NCI-H128 (cell line): ENCODE data around the gene RFX4.
"Not testable (repeated sequence)": the region's sequence is repeated elsewhere in the genome, so short reads cannot be mapped to it uniquely, and the experiment has no call there.

Experiments used
- DNase-seq: peaks from one replicate; lab custom pipeline; 2025; ENCODE audit not compliant: unreplicated experiment; lab: John Stamatoyannopoulos, UW

The RFX4 gene

GRCh38 chr12:106724934-106725333 is 142.1 kb downstream of the RFX4 start:
- DNase-seq: no peak

- not testable (repeated sequence) for DNase-seq
Observed at GRCh38 chr12:106726603-106727202, 143.9 kb downstream of the RFX4 start.

- DNase-seq: no peak
Observed at GRCh38 chr12:106729611-106730010, 146.8 kb downstream of the RFX4 start.

- no peak for DNase-seq
Observed at GRCh38 chr12:106732890-106733289, 150.1 kb downstream of the RFX4 start.

GRCh38 chr12:106733660-106734059 is 150.9 kb downstream of the RFX4 start:
- no peak for DNase-seq

DNA sequence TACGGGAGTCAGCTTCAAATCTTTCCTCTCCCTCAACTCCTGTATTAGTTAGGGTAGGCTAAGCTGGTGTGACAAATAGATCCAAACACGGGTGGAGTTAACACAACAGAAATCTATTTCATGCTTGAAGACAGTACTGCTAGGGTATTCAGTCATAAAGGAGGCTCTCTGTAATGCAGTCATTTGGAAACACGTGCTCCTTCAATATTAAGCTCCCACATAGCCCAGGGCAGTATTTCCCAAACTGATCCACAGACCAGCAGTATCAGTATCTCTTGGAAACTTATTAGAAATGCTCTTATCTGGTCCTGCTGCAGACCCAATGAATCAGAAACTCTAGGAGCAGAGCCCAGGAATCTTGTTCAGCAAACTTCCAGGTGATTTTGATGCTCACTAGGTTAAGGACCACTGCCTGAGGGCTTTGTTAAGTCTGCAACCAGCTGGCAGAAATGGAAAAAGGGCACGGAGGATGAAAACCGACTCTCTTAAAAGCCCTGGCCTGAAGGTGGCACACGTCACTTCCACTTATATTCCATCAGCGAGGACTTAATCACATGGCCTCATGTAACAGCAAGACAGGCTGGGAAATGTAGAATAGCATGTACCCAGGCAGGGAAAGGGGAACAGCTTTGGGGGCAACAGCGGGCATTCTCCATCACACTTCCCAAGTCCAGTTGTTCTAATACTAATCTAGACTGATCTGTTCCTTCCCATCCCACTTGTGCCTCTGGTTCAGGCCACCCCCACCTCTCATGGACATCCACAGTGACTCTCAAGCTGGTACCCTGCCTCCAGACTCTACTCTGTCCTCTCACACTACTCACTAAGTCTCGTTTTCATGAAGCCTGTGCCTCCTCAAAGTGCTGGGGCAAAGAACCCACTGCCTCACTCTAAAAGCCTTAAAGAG is 153.5 kb downstream of the RFX4 start:
- no peak for DNase-seq

DNA sequence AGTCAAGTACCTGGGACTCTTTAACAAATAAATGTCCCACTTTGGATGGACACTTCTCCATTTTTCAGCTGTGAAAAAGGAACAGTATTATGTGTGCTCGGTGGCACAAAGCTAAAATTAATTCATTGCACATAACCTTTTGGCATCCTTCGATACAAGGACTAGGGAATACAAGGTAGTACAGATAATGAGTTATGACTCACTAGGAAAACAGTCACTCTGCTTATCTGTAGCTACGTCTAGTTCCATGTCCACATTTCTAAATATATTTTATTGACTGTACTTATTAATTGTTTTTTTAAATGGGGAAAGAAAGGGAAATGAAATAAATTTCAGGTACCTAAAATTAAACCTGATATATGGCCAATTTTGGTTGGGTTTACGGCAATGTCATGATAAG is 156.5 kb downstream of the RFX4 start:
- DNase-seq: no peak

DNA sequence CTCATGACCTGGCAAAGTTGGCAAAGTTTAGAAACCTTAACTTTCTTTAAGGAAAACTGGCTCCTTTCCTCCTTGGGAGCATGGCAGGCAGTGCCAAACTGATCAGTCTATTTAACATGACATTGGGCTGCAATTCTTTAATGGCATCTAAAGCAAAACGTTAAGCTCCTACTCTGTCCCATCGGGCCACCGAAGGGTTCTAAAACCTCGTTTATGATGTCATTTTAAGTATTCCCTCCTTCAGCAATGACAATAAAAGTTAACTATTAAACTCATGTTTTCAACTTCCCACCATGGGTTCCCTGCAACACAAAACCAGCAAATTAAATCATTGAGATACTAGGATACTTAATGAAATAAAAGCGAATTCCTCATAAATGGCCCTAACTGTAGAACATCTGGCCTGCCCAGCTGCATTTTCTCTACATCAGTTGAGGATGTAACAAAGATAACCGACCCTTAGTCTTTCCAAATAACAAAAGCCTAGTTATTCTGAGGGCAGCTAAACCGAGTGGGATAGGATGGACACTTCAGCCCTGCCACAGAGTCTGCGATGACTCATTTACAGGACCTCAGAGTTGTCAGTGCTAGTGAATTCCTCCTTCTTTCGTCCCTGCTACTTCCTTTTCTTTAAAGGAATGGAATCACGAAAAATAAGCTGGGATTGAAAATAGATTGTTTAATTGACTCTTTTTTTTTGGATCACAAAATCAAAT is 157.2 kb downstream of the RFX4 start:
- no peak for DNase-seq

- DNase-seq: no peak
Observed at GRCh38 chr12:106740818-106741217, 158.0 kb downstream of the RFX4 start.

DNA sequence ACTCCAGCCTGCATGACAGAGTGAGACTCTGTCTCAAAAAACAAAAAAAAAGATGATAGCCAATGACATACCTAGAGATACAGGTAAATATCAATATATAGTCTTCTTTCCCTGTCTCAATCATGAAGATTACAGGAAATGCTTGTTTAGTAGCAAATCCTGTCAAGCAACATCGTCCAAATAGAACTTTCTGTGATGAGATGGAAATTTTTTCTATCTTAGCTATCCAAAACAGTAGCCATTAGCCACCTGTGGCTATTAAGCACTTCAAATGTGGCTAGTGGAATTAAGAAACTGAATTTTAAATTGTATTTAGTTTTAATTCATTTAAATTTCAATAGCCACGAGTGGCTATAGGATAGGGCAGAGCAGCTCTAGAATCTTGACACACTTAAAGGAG is 158.4 kb downstream of the RFX4 start:
- no peak for DNase-seq

- no peak for DNase-seq
Observed at GRCh38 chr12:106743270-106743988, 160.6 kb downstream of the RFX4 start.

DNA sequence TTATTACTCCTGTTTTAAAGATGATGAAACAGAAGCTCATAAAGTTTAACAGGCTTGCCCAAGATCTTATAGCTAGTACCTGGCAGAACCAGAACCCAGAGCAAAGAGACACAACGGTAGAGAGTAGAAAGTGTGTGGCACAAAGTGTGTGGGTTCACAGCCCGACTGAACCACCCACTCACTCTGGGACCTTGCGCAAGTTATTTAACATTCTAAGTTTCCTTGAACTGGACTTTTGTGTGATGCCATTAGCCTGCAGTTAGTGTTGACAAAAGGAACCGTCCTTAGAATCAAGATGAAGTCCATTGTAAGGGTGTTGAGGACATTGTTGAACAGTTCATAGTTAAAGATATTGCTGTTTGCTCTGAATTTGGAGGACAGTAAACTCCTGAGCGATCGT is 161.8 kb downstream of the RFX4 start:
- DNase-seq: no peak

DNA sequence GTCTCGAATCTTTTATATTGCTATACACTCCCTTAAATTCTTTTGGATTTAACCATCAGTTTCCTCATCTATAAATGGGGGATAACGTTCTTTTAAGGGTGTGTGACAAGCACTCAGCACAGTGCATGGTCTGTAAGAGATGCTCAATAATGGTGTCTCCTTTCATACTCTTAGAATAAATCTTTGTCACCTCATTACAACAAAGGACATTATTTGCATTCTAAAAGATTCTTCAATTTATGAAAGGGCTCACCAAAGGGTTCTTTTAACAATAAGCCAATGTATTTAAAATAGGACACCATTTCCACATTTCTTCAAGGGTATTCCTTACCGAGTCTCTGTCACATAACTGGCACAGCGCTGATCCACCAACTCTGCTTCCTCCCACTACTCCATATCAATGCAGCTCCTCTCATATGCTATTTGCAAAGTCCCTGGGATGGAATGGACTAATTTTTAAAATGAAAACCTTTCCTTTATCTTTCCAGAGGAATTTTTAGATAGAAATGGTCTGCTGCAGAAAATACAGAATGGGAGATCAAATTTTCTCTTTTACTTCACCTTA is 162.5 kb downstream of the RFX4 start:
- DNase-seq: no peak

DNA sequence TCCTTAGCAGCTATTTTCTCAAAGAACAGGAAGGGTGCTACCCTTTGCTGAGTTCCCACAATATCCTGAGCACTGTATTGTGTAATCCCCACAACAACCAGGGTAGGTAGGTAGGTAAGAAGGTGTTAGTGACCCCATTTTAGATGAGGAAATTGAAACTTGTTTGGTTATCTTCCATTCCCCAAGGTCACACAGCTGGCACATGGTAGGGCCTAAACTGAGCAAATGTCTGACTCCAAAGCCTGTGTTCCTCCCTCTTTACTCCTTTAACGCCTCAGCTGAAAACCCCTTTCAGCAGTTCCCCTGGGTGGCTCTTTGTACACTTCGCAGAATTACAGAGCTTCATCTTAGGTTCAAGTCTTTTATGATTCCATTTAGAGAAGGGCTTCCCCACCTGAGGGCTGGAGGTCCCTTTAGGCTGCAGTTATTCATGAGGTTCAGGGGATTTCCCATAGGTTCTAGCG is 165.2 kb downstream of the RFX4 start:
- DNase-seq: no peak

- DNase-seq: no peak
Observed at GRCh38 chr12:106750524-106750923, 167.7 kb downstream of the RFX4 start.

DNA sequence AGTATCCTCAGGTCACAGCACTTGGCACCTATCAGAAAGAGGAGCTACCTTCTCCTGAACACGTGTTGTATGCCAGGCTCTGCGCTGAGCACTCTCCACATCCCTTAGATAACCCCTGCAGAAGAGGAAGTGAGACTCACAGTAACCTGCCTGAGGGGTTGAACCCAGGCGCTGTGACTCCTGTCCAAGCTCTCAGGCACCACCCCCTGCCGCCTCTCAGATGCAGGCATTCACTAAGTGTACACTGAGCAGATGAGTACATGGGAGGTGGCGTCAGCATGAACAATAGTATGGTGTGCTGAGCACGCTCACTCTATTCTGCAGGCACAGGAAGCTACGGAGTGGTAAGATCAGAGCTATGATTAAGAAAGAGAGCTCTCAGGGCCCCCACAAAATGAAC is 170.7 kb downstream of the RFX4 start:
- DNase-seq: no peak

- no peak for DNase-seq
Observed at GRCh38 chr12:106754331-106754730, 171.5 kb downstream of the RFX4 start.

DNA sequence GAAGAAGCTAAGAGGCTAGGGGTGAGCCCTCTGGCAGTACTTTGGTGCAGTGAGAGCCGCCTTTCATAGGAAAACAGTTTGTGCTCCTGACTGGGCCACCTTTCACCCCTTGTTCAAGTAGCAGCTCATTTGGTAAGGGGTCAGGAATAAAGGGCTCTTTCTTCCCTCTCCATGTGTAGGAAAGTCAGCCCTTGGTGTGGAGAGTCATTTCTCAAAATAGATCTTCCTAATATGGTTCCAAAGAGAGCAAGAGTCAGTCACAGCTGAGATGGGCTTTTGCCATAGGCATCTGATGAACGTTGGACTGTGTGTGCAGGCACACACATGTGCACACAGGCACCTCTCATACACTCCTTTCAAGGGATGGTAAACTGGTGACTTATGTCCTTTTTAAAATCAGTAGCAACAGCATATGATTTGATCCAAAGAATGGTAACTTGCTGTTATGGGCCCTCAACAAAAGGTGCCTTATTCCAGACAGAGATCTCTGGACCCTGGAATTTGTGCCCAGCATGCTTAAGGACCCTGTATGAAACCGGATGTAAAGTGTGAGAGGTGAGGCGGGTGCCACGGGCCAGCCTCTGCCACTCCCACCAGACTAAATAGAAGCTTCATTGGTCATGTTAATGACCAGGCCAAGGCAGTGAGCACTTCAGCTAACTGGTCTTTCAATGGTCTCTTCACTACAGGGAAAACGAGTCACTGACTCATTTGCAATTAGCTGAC is 175.0 kb downstream of the RFX4 start:
- no peak for DNase-seq

GRCh38 chr12:106758349-106759110 is 175.7 kb downstream of the RFX4 start:
- no peak for DNase-seq
